ENCODE data around the gene TEKT2.

The TEKT2 gene

GRCh38 chr1:36115931-36116330 lies 32.0 kb downstream of the TEKT2 start:
- H3K9ac ChIP-seq (ENCODE audit: insufficient read length, low read depth): no peak overlapping the region
- peaks cover 36% of the 10 kb centered on the region for H3K4me1 ChIP-seq (ENCODE audit: insufficient read depth, insufficient read length)
- H3K27me3 ChIP-seq (ENCODE audit: insufficient read depth, insufficient read length): no peaks in the 10 kb centered on the region
- no peaks in the 10 kb centered on the region for H3K36me3 ChIP-seq (ENCODE audit: insufficient read depth, insufficient read length, low read length)
- TF ChIP-seq YY1 (IDR thresholded peaks at IDR 0.05; ENCODE audit: insufficient read depth, insufficient read length) (no peak), ZNF274 (IDR thresholded peaks at IDR 0.05; ENCODE audit: low read depth, low read length) (no peak), SUZ12 (IDR thresholded peaks at IDR 0.05; ENCODE audit: extremely low read depth, insufficient read depth, insufficient read length) (no peak)
- H3K9me3 ChIP-seq (ENCODE audit: insufficient read depth, low read length): no peaks in the 10 kb centered on the region
- H3K4me3 ChIP-seq (ENCODE audit: insufficient read length, low read depth): no peak overlapping the region
- no peak for DNase-seq (ENCODE audit: low read depth, low spot score)

- H3K36me3 ChIP-seq (ENCODE audit: insufficient read depth, insufficient read length, low read length): no peaks in the 10 kb centered on the region
- no peak for DNase-seq (ENCODE audit: low read depth, low spot score)
- no peaks in the 10 kb centered on the region for H3K9me3 ChIP-seq (ENCODE audit: insufficient read depth, low read length)
- H3K4me3 ChIP-seq (ENCODE audit: insufficient read length, low read depth): no peak overlapping the region
- H3K27me3 ChIP-seq (ENCODE audit: insufficient read depth, insufficient read length): no peaks in the 10 kb centered on the region
- H3K9ac ChIP-seq (ENCODE audit: insufficient read length, low read depth): peak overlapping the region; percentile 6
- TF ChIP-seq SUZ12 (IDR thresholded peaks at IDR 0.05; ENCODE audit: extremely low read depth, insufficient read depth, insufficient read length): no peak
- TF ChIP-seq ZNF274 (IDR thresholded peaks at IDR 0.05; ENCODE audit: low read depth, low read length): no peak
- no peak for TF ChIP-seq YY1 (IDR thresholded peaks at IDR 0.05; ENCODE audit: insufficient read depth, insufficient read length)
- peaks cover 36% of the 10 kb centered on the region for H3K4me1 ChIP-seq (ENCODE audit: insufficient read depth, insufficient read length)
Measured at GRCh38 chr1:36116901-36117300, 33.0 kb downstream of the TEKT2 start.

GRCh38 chr1:36118447-36119204 lies 34.7 kb downstream of the TEKT2 start:
- Histone ChIP-seq H3K4me1 (ENCODE audit: insufficient read depth, insufficient read length) (peaks cover 31% of the 10 kb centered on the region), H3K4me3 (ENCODE audit: insufficient read length, low read depth) (no peak overlapping the region), H3K36me3 (ENCODE audit: insufficient read depth, insufficient read length, low read length) (no peaks in the 10 kb centered on the region), H3K27me3 (ENCODE audit: insufficient read depth, insufficient read length) (peaks cover 15% of the 10 kb centered on the region), H3K9ac (ENCODE audit: insufficient read length, low read depth) (no peak overlapping the region), H3K9me3 (ENCODE audit: insufficient read depth, low read length) (no peaks in the 10 kb centered on the region)
- DNase-seq (ENCODE audit: low read depth, low spot score): no peak
- TF ChIP-seq YY1 (IDR thresholded peaks at IDR 0.05; ENCODE audit: insufficient read depth, insufficient read length) (no peak), SUZ12 (IDR thresholded peaks at IDR 0.05; ENCODE audit: extremely low read depth, insufficient read depth, insufficient read length) (no peak), ZNF274 (IDR thresholded peaks at IDR 0.05; ENCODE audit: low read depth, low read length) (no peak)

GRCh38 chr1:36119456-36119855 lies 35.6 kb downstream of the TEKT2 start:
- Histone ChIP-seq H3K27me3 (ENCODE audit: insufficient read depth, insufficient read length) (peaks cover 24% of the 10 kb centered on the region), H3K9me3 (ENCODE audit: insufficient read depth, low read length) (no peaks in the 10 kb centered on the region), H3K9ac (ENCODE audit: insufficient read length, low read depth) (no peak overlapping the region), H3K4me3 (ENCODE audit: insufficient read length, low read depth) (no peak overlapping the region), H3K4me1 (ENCODE audit: insufficient read depth, insufficient read length) (peaks cover 27% of the 10 kb centered on the region), H3K36me3 (ENCODE audit: insufficient read depth, insufficient read length, low read length) (no peaks in the 10 kb centered on the region)
- no peak for TF ChIP-seq YY1 (IDR thresholded peaks at IDR 0.05; ENCODE audit: insufficient read depth, insufficient read length)
- TF ChIP-seq ZNF274 (IDR thresholded peaks at IDR 0.05; ENCODE audit: low read depth, low read length): no peak
- no peak for TF ChIP-seq SUZ12 (IDR thresholded peaks at IDR 0.05; ENCODE audit: extremely low read depth, insufficient read depth, insufficient read length)
- no peak for DNase-seq (ENCODE audit: low read depth, low spot score)

- TF ChIP-seq SUZ12 (IDR thresholded peaks at IDR 0.05; ENCODE audit: extremely low read depth, insufficient read depth, insufficient read length) (no peak), ZNF274 (IDR thresholded peaks at IDR 0.05; ENCODE audit: low read depth, low read length) (no peak), YY1 (IDR thresholded peaks at IDR 0.05; ENCODE audit: insufficient read depth, insufficient read length) (no peak)
- Histone ChIP-seq H3K9ac (ENCODE audit: insufficient read length, low read depth) (no peak overlapping the region), H3K4me3 (ENCODE audit: insufficient read length, low read depth) (no peak overlapping the region), H3K27me3 (ENCODE audit: insufficient read depth, insufficient read length) (peaks cover 49% of the 10 kb centered on the region), H3K36me3 (ENCODE audit: insufficient read depth, insufficient read length, low read length) (no peaks in the 10 kb centered on the region), H3K4me1 (ENCODE audit: insufficient read depth, insufficient read length) (peaks cover 32% of the 10 kb centered on the region), H3K9me3 (ENCODE audit: insufficient read depth, low read length) (no peaks in the 10 kb centered on the region)
- DNase-seq (ENCODE audit: low read depth, low spot score): no peak
Measured at GRCh38 chr1:36122062-36123030, 38.5 kb downstream of the TEKT2 start.

GRCh38 chr1:36123356-36123755 lies 39.5 kb downstream of the TEKT2 start:
- DNase-seq (ENCODE audit: low read depth, low spot score): no peak
- Histone ChIP-seq H3K27me3 (ENCODE audit: insufficient read depth, insufficient read length) (peaks cover 49% of the 10 kb centered on the region), H3K4me1 (ENCODE audit: insufficient read depth, insufficient read length) (peaks cover 26% of the 10 kb centered on the region), H3K36me3 (ENCODE audit: insufficient read depth, insufficient read length, low read length) (no peaks in the 10 kb centered on the region), H3K9ac (ENCODE audit: insufficient read length, low read depth) (no peak overlapping the region), H3K9me3 (ENCODE audit: insufficient read depth, low read length) (no peaks in the 10 kb centered on the region), H3K4me3 (ENCODE audit: insufficient read length, low read depth) (no peak overlapping the region)
- TF ChIP-seq ZNF274 (IDR thresholded peaks at IDR 0.05; ENCODE audit: low read depth, low read length) (no peak), YY1 (IDR thresholded peaks at IDR 0.05; ENCODE audit: insufficient read depth, insufficient read length) (no peak), SUZ12 (IDR thresholded peaks at IDR 0.05; ENCODE audit: extremely low read depth, insufficient read depth, insufficient read length) (no peak)
